K562 (cell line): Measurements from ENCODE around the gene PTBP3. TPM values are rescaled to one million over a fixed set of nuclear protein-coding genes. Genes with fewer than 3 reads are reported as not detected.

ENCODE experiments used
- ATAC-seq: fragments of 200-7000 bp; cut with Tn5 transposase; 3 replicates; pipeline ENCODE4 v1.9.1; 2020; ENCODE audit warnings: moderate library complexity
- BruUV-seq: library from RNA; stranded (reverse); fragments of 400-500 nt; replicated peaks from 2 replicates; lab custom pipeline; 2021; lab: Mats Ljungman, UMichigan
- CTCF ChIA-PET: fragments of 300-600 bp; formaldehyde crosslinking; extraction: SDS; loops from one replicate; lab custom pipeline; 2021; ENCODE audit warnings: low intra/inter-chr PET ratio; lab: Yijun Ruan, JAX
- POLR2A ChIA-PET: fragments of 300-600, 350-650 bp; sonication (Branson Sonifier 250); formaldehyde crosslinking; extraction: SDS; loops from one replicate; lab custom pipeline; 2021; ENCODE audit warnings: antibody characterized with exemption, inconsistent platforms; lab: Yijun Ruan, JAX
- DNase-seq, 4 experiments: peaks; one replicate each; pipeline versions ENCODE4 v3.0.0 to v3.0.0-alpha.2; 2011 to 2018; ENCODE audit warnings: low spot score in 3 of 4, mixed read lengths in 3 of 4; ENCODE audit errors: extremely low read depth in 1 of 4
- FAIRE-seq: peaks from 2 replicates; lab custom pipeline; 2011; peaks lifted over from hg19 to GRCh38; lab: Jason Lieb, UNC
- H2AFZ ChIP-seq: 2 replicates; pipeline ENCODE4 v1.6.0; 2011; ENCODE audit warnings: low read depth, low read length, control low read depth, inconsistent platforms
- H3K27ac ChIP-seq: fragments of 200-600 bp; 3 replicates; pipeline ENCODE4 v1.8.0; 2011; ENCODE audit warnings: low read depth, mild to moderate bottlenecking, control low read depth, inconsistent platforms, low read length, moderate library complexity, mixed read lengths; ENCODE audit errors: extremely low read depth
- H3K27me3 ChIP-seq, 2 experiments: fragments of 300-600 bp in 1 of 2; 2 replicates in 1 of 2; 3 replicates in 1 of 2; pipeline versions ENCODE4 v1.6.0 to v1.8.0; 2011; ENCODE audit warnings: inconsistent platforms in 2 of 2, low read length in 2 of 2, mild to moderate bottlenecking in 1 of 2, mixed read lengths in 1 of 2, moderate library complexity in 1 of 2; ENCODE audit not compliant: control insufficient read depth in 2 of 2, insufficient read depth in 2 of 2
- H3K36me3 ChIP-seq: fragments of 300-600 bp; 3 replicates; pipeline ENCODE4 v1.8.0; 2011; ENCODE audit warnings: mild to moderate bottlenecking, low read length, inconsistent platforms; ENCODE audit not compliant: control insufficient read depth, insufficient read depth
- H3K4me1 ChIP-seq, 2 experiments: fragments of 200-600 bp in 1 of 2; replicated peaks in 1 of 2; 2 replicates in 1 of 2; 3 replicates in 1 of 2; pipeline versions ENCODE4 v1.5.1 to v1.8.0; 2011; ENCODE audit warnings: inconsistent platforms in 2 of 2, low read length in 2 of 2, mild to moderate bottlenecking in 1 of 2, mixed read lengths in 1 of 2, moderate library complexity in 1 of 2; ENCODE audit not compliant: control insufficient read depth in 2 of 2, insufficient read depth in 2 of 2
- H3K4me2 ChIP-seq: 2 replicates; pipeline ENCODE4 v1.6.1; 2011; ENCODE audit warnings: low read length, control low read depth, inconsistent platforms, mixed read lengths; ENCODE audit not compliant: insufficient read depth
- H3K4me3 ChIP-seq: fragments of 200-600 bp; sonication (generic), shearing (Covaris generic); 2 replicates; pipeline ENCODE4 v1.5.1; 2016; ENCODE audit warnings: control low read depth, inconsistent platforms
- H3K79me2 ChIP-seq: fragments of 200-600 bp; 3 replicates; pipeline ENCODE4 v1.8.0; 2011; ENCODE audit warnings: low read length, inconsistent platforms; ENCODE audit not compliant: control insufficient read depth, insufficient read depth
- H3K9ac ChIP-seq, 2 experiments: 2 replicates each; pipeline versions ENCODE4 v1.6.0 to v1.6.1; 2011; ENCODE audit warnings: low read depth in 2 of 2, low read length in 2 of 2, control low read depth in 1 of 2, inconsistent platforms in 1 of 2, mild to moderate bottlenecking in 1 of 2, mixed read lengths in 1 of 2; ENCODE audit not compliant: insufficient read depth in 1 of 2
- H3K9me1 ChIP-seq: one replicate; pipeline ENCODE4 v1.6.0; 2011; ENCODE audit warnings: inconsistent platforms, mild to moderate bottlenecking, low read length, moderate library complexity; ENCODE audit not compliant: control insufficient read depth, insufficient read depth
- H3K9me3 ChIP-seq: replicated peaks from 2 replicates; pipeline ENCODE4 v1.5.1; 2011; ENCODE audit warnings: low read depth, low read length, inconsistent platforms; ENCODE audit not compliant: control insufficient read depth, insufficient read depth
- H4K20me1 ChIP-seq: replicated peaks from 2 replicates; pipeline ENCODE4 v1.6.1; 2011; ENCODE audit warnings: low read length, inconsistent platforms, mixed read lengths; ENCODE audit not compliant: control insufficient read depth, insufficient read depth
- ATF3 ChIP-seq, 2 experiments: fragments of 450-650 bp in 1 of 2; sonication (generic) in 1 of 2; formaldehyde crosslinking in 1 of 2; IDR thresholded peaks in 1 of 2; conservative IDR thresholded peaks in 1 of 2; 2 replicates each; pipeline versions ENCODE4 v1.6.1 to v1.8.1; 2016 to 2023; ENCODE audit warnings: mild to moderate bottlenecking in 2 of 2, moderate library complexity in 2 of 2, inconsistent platforms in 1 of 2, missing genetic modification reagents in 1 of 2
- BHLHE40 ChIP-seq: IDR thresholded peaks from 2 replicates; pipeline ENCODE4 v1.6.1; 2011; ENCODE audit warnings: low read length, improper control_type of control experiment
- E2F8 ChIP-seq: fragments of 450-650 bp; IDR thresholded peaks from 2 replicates; pipeline ENCODE4 v1.7.1; 2018; ENCODE audit warnings: mild to moderate bottlenecking, low read depth; ENCODE audit not compliant: partially characterized antibody
- EGR1 ChIP-seq: fragments of 450-650 bp; conservative IDR thresholded peaks from 2 replicates; pipeline ENCODE4 v1.6.1; 2017; ENCODE audit warnings: mild to moderate bottlenecking
- GABPA ChIP-seq: fragments of 200-800 bp; sonication (Bioruptor generic); conservative IDR thresholded peaks from 2 replicates; pipeline ENCODE4 v1.6.1; 2016; ENCODE audit warnings: low read depth, missing genetic modification characterization, missing compliant biosample characterization
- HMGXB4 ChIP-seq: sonication (generic); formaldehyde crosslinking; IDR thresholded peaks from 2 replicates; pipeline ENCODE4 v1.8.1; 2023; ENCODE audit warnings: mild to moderate bottlenecking, missing genetic modification reagents
- TFE3 ChIP-seq: fragments of 450-650 bp; formaldehyde crosslinking; IDR thresholded peaks from 2 replicates; pipeline ENCODE4 v1.4.0; 2020; ENCODE audit warnings: mild to moderate bottlenecking, mixed read lengths
- WGBS: fragments of 100-300 bp; shearing (Covaris generic); methylation state at CpG from one replicate; pipeline ENCODE4 v1.1.6; 2016; ENCODE audit warnings: low coverage, mixed read lengths; ENCODE audit not compliant: insufficient coverage; ENCODE audit errors: missing lambda C conversion rate; 5-methylcytosine and 5-hydroxymethylcytosine counted together
- in situ Hi-C: fragments of 300-500 bp; cut with MboI; formaldehyde crosslinking; loops from 4 replicates; pipeline ENCODE4 v1.15.0; 2018; ENCODE audit warnings: inconsistent platforms, mixed read lengths
- intact Hi-C: fragments of 100-400 bp; cut with micrococcal nuclease; formaldehyde crosslinking; loops from 2 replicates; pipeline ENCODE4 v1.14.2; 2022
- polyA plus RNA-seq, 8 experiments: library from polyadenylated mRNA; depleted of rRNA in 4 of 8; stranded (reverse) in 5 of 8; unstranded in 3 of 8; fragments of >200 nt; fragmentation: Nextera tagmentation in 2 of 8; fragmentation: Illumina TruSeq in 1 of 8; extraction: Ambion mirVana in 2 of 8; extraction: Trizol in 1 of 8; gene quantifications; 2 replicates each; pipeline versions ENCODE4 v1.2.1 to v1.2.3, GENCODE V29; 2011 to 2014; ENCODE audit warnings: inconsistent platforms in 1 of 8, missing spikeins in 1 of 8
- total RNA-seq, 7 experiments: library from RNA; depleted of rRNA in 6 of 7; stranded (reverse); fragments of >200 nt in 6 of 7; fragmentation: Illumina TruSeq in 2 of 7; extraction: Trizol in 2 of 7; gene quantifications; 2 replicates each; pipeline versions ENCODE4 v1.2.1 to v1.2.3, GENCODE V29; 2011 to 2021; ENCODE audit warnings: low replicate concordance in 1 of 7

PTBP3 gene
- total and polyA plus RNA-seq, 9 of the 15 experiments (the other 6 are each of a cell fraction or from before 2014, with no cell fraction given): 22.4 to 132 (median 68.0) TPM

GRCh38 chr9:112258106-112258505, 75.3 kb downstream of the PTBP3 start:
- ChIA-PET CTCF (interaction anchor here (1.5 kb wide), 1 partner anchor 9 kb away, joined by 3 read pairs; no protein-coding TSS in a partner anchor), POLR2A (no interaction called here)
- Histone ChIP-seq H3K36me3 (peaks cover 43% of the 10 kb centered on the region), H3K9me3 (no peaks in the 10 kb centered on the region), H3K4me1 (peaks cover 0 to 8% of the 10 kb centered on the region in 2 experiments; a peak in 4 of 5 replicates), H4K20me1 (no peaks in the 10 kb centered on the region), H3K9ac (no peak overlapping the region), H3K4me2 (no peak overlapping the region), H3K27me3 (no peaks in the 10 kb centered on the region), H3K9me1 (no peaks in the 10 kb centered on the region), H3K79me2 (peaks cover 31% of the 10 kb centered on the region; the same call in 2 of the 3 replicates), H3K27ac (no peak overlapping the region), H3K4me3 (no peak overlapping the region), H2AFZ (no peak overlapping the region)
- 95% methylated on average over 2 of the region's 2 CpGs for WGBS
- ATAC-seq: no peak
- in situ Hi-C loops: no loop called here
- no peak for FAIRE-seq
- intact Hi-C loops: no loop called here
- DNase-seq: no peak
- no peak for TF ChIP-seq EGR1
- peak; percentile 40; the same call in 1 of the 2 replicates for TF ChIP-seq ATF3 (IDR thresholded peaks at IDR 0.05)
- no peak for TF ChIP-seq ATF3 (CRISPR knock-in tag; conservative IDR thresholded peaks at IDR 0.05)
- no TSS peak for BruUV-seq

GRCh38 chr9:112252194-112252593, 81.2 kb downstream of the PTBP3 start:
- Histone ChIP-seq H3K9me1 (no peaks in the 10 kb centered on the region), H3K9me3 (no peaks in the 10 kb centered on the region), H3K36me3 (peaks cover 53% of the 10 kb centered on the region), H3K9ac (no peak overlapping the region), H3K4me2 (no peak overlapping the region), H3K27ac (no peak overlapping the region), H3K4me3 (no peak overlapping the region), H3K4me1 (no peaks in the 10 kb centered on the region), H3K27me3 (no peaks in the 10 kb centered on the region), H2AFZ (no peak overlapping the region), H3K79me2 (peaks cover 9% of the 10 kb centered on the region; the same call in 1 of the 3 replicates), H4K20me1 (no peaks in the 10 kb centered on the region)
- BruUV-seq: no TSS peak
- DNase-seq (no peak), ATAC-seq (no peak), FAIRE-seq (no peak)
- CTCF ChIA-PET: no interaction called here
- in situ Hi-C loops (no loop called here), intact Hi-C loops (no loop called here)
- POLR2A ChIA-PET: no interaction called here
- WGBS: 61% methylated on average over 5 of the region's 5 CpGs
- TF ChIP-seq GABPA (tag) (no peak), E2F8 (no peak), BHLHE40 (no peak), HMGXB4 (CRISPR knock-in tag) (no peak), TFE3 (CRISPR knock-in tag) (no peak)
